K562 (cell line): ENCODE results near the gene ZNF516.

Experiments used
- ATF7 ChIP-seq: fragments of 450-650 bp; IDR thresholded peaks from 2 replicates; pipeline ENCODE4 v1.7.1; 2014; ENCODE audit warnings: mild to moderate bottlenecking, moderate library complexity
- NR4A1 ChIP-seq, 2 experiments: fragments of 250-450 bp in 1 of 2; fragments of 450-650 bp in 1 of 2; sonication (Bioruptor Pico) in 1 of 2; IDR thresholded peaks; 2 replicates each; pipeline versions ENCODE4 v1.4.0 to v1.6.1; 2016 to 2020; ENCODE audit warnings: mild to moderate bottlenecking in 2 of 2, missing compliant biosample characterization in 1 of 2, missing genetic modification characterization in 1 of 2, moderate library complexity in 1 of 2
- POLR2A ChIP-seq: fragments of 450-650 bp; conservative IDR thresholded peaks from 2 replicates; pipeline ENCODE4 v1.6.1; 2016
- POLR2AphosphoS5 ChIP-seq: IDR thresholded peaks from 2 replicates; pipeline ENCODE4 v1.6.1; 2011; ENCODE audit warnings: mild to moderate bottlenecking, low read depth, low read length, moderate library complexity; ENCODE audit not compliant: control insufficient read depth, insufficient read depth
- RAD51 ChIP-seq: fragments of 450-650 bp; IDR thresholded peaks from 2 replicates; pipeline ENCODE4 v1.7.1; 2016; ENCODE audit warnings: low read depth, mild to moderate bottlenecking, borderline replicate concordance
- TRIM24 ChIP-seq, 2 experiments: fragments of 450-650 bp; IDR thresholded peaks; 2 replicates each; pipeline ENCODE4 v1.6.1; 2016
- YY1 ChIP-seq, 3 experiments: IDR thresholded peaks; 2 replicates each; pipeline ENCODE4 v1.6.1; 2011; ENCODE audit warnings: low read length in 2 of 3, mild to moderate bottlenecking in 2 of 3, moderate library complexity in 2 of 3, borderline replicate concordance in 1 of 3, control low read depth in 1 of 3, low read depth in 1 of 3; ENCODE audit not compliant: insufficient read depth in 3 of 3, insufficient replicate concordance in 2 of 3, control insufficient read depth in 1 of 3, insufficient read length in 1 of 3; ENCODE audit errors: extremely low read depth in 1 of 3
- ZFP30 ChIP-seq: fragments of 250-450 bp; sonication (Bioruptor Pico); IDR thresholded peaks from 2 replicates; pipeline ENCODE4 v1.8.0; 2022; ENCODE audit warnings: moderate library complexity, mild to moderate bottlenecking, inconsistent platforms, borderline replicate concordance
- TF ChIP-seq, protein P1 (sequence below): fragments of 250-450 bp; sonication (Bioruptor Pico); IDR thresholded peaks from 2 replicates; pipeline ENCODE4 v1.8.0; 2022; ENCODE audit warnings: moderate library complexity, mild to moderate bottlenecking, inconsistent platforms
- TF ChIP-seq, protein P2 (sequence below), 3 experiments: IDR thresholded peaks in 2 of 3; conservative IDR thresholded peaks in 1 of 3; 2 replicates each; pipeline ENCODE4 v1.5.1; 2011 to 2012; ENCODE audit warnings: low read length in 3 of 3, mild to moderate bottlenecking in 3 of 3, control low read depth in 2 of 3, improper control_type of control experiment in 1 of 3, inconsistent platforms in 1 of 3, low read depth in 1 of 3, mixed read lengths in 1 of 3, moderate library complexity in 1 of 3; ENCODE audit not compliant: insufficient read depth in 2 of 3
- TF ChIP-seq, protein P3 (sequence below): fragments of 450-650 bp; IDR thresholded peaks from 2 replicates; pipeline ENCODE4 v1.6.1; 2016; ENCODE audit warnings: antibody characterized with exemption
- TF ChIP-seq, protein P4 (sequence below): sonication (generic); formaldehyde crosslinking; IDR thresholded peaks from 2 replicates; pipeline ENCODE4 v1.9.0; 2022; ENCODE audit warnings: mild to moderate bottlenecking, missing genetic modification reagents

DNA sequence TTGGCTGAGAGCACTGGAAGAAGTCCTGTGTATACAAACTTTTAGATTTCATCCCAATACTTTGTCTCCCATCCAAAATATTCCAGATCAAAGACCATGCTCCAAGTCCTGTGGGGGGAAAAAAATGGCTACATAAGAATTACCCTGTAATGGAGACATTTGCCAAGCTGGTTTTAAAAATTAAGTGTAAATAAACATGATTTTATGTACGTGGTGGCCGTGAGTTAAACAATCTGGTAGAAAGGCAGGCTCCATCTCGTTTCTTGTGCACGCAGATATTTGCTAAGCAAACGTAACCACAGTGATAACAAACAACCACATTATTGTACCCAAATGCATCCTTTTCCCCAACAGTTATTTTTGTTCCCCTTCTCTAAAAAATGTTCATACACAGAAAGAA is 176.4 kb downstream of the ZNF516 start:
- TF ChIP-seq, protein P1, sequence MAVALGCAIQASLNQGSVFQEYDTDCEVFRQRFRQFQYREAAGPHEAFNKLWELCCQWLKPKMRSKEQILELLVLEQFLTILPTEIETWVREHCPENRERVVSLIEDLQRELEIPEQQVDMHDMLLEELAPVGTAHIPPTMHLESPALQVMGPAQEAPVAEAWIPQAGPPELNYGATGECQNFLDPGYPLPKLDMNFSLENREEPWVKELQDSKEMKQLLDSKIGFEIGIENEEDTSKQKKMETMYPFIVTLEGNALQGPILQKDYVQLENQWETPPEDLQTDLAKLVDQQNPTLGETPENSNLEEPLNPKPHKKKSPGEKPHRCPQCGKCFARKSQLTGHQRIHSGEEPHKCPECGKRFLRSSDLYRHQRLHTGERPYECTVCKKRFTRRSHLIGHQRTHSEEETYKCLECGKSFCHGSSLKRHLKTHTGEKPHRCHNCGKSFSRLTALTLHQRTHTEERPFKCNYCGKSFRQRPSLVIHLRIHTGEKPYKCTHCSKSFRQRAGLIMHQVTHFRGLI = no peak
- no peak for TF ChIP-seq TRIM24 (IDR thresholded peaks at IDR 0.05)
- no peak for TF ChIP-seq NR4A1 (CRISPR knock-in tag; IDR thresholded peaks at IDR 0.05)
- TF ChIP-seq NR4A1 (tag; IDR thresholded peaks at IDR 0.05) = no peak
- TF ChIP-seq RAD51 = no peak
- TF ChIP-seq ZFP30 = no peak
- TF ChIP-seq, protein P2, sequence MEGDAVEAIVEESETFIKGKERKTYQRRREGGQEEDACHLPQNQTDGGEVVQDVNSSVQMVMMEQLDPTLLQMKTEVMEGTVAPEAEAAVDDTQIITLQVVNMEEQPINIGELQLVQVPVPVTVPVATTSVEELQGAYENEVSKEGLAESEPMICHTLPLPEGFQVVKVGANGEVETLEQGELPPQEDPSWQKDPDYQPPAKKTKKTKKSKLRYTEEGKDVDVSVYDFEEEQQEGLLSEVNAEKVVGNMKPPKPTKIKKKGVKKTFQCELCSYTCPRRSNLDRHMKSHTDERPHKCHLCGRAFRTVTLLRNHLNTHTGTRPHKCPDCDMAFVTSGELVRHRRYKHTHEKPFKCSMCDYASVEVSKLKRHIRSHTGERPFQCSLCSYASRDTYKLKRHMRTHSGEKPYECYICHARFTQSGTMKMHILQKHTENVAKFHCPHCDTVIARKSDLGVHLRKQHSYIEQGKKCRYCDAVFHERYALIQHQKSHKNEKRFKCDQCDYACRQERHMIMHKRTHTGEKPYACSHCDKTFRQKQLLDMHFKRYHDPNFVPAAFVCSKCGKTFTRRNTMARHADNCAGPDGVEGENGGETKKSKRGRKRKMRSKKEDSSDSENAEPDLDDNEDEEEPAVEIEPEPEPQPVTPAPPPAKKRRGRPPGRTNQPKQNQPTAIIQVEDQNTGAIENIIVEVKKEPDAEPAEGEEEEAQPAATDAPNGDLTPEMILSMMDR (IDR thresholded peaks at IDR 0.05 in 2 of 3, conservative IDR thresholded peaks at IDR 0.05 in 1 of 3; ENCODE audit: insufficient read depth in 2 of 3, low read depth in 1 of 3, low read length in 3 of 3) = no peak
- no peak for TF ChIP-seq POLR2A
- no peak for TF ChIP-seq YY1 (IDR thresholded peaks at IDR 0.05; ENCODE audit: borderline replicate concordance in 1 of 3, control insufficient read depth in 1 of 3, extremely low read depth in 1 of 3, insufficient read depth in 3 of 3, insufficient read length in 1 of 3, insufficient replicate concordance in 2 of 3, low read depth in 1 of 3, low read length in 2 of 3)
- TF ChIP-seq, protein P3, sequence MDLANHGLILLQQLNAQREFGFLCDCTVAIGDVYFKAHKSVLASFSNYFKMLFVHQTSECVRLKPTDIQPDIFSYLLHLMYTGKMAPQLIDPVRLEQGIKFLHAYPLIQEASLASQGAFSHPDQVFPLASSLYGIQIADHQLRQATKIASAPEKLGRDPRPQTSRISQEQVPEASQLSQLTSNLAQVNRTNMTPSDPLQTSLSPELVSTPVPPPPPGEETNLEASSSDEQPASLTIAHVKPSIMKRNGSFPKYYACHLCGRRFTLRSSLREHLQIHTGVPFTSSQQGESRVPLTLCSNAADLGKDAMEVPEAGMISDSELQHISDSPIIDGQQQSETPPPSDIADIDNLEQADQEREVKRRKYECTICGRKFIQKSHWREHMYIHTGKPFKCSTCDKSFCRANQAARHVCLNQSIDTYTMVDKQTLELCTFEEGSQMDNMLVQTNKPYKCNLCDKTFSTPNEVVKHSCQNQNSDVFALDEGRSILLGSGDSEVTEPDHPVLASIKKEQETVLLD = no peak
- TF ChIP-seq, protein P4, sequence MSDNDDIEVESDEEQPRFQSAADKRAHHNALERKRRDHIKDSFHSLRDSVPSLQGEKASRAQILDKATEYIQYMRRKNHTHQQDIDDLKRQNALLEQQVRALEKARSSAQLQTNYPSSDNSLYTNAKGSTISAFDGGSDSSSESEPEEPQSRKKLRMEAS (CRISPR knock-in tag) = no peak
- no peak for TF ChIP-seq POLR2AphosphoS5
- TF ChIP-seq ATF7 = no peak
